Peyer's patch (tissue), 4 donors: ENCODE measurements around the gene SPHK2. TPM values are rescaled to one million over a fixed set of nuclear protein-coding genes. Genes with fewer than 3 reads are reported as not detected.

Experiments
- DNase-seq, 3 donors: peaks; one replicate each; pipeline ENCODE4 v3.0.0-alpha.2; 2017 to 2019
- H3K27ac ChIP-seq, 4 donors: fragments of 200-600 bp; sonication (generic); one replicate each; pipeline ENCODE4 v1.5.1; 2016 to 2019
- H3K27me3 ChIP-seq, 2 donors: fragments of 200-600 bp; sonication (generic); one replicate each; pipeline ENCODE4 v1.5.1; 2019
- H3K36me3 ChIP-seq, 3 donors: fragments of 200-600 bp; sonication (generic); one replicate each; pipeline ENCODE4 v1.5.1; 2016 to 2019
- H3K4me1 ChIP-seq, 4 donors: fragments of 200-600 bp; sonication (generic); one replicate each; pipeline ENCODE4 v1.5.1; 2016 to 2019
- H3K4me3 ChIP-seq, 4 donors: fragments of 200-600 bp; sonication (generic); 1 replicate in 3 of 4; 2 replicates in 1 of 4; pipeline ENCODE4 v1.5.1; 2016 to 2019; ENCODE audit warnings: mild to moderate bottlenecking in 1 of 4
- H3K9me3 ChIP-seq, 4 donors: fragments of 200-600 bp; sonication (generic); one replicate each; pipeline ENCODE4 v1.5.1; 2016 to 2019; ENCODE audit warnings: mild to moderate bottlenecking in 1 of 4
- POLR2A ChIP-seq, 2 donors: fragments of 450-650 bp; IDR thresholded peaks; one replicate each; pipeline ENCODE4 v1.5.1; 2017; ENCODE audit warnings: antibody characterized with exemption in 2 of 2, mild to moderate bottlenecking in 2 of 2, moderate library complexity in 2 of 2
- total RNA-seq, 4 donors: library from RNA; depleted of rRNA; stranded (reverse); fragments of >200 nt; gene quantifications; one replicate each; pipeline ENCODE4 v1.1.0, GENCODE V29; 2016
- TF ChIP-seq, protein P1 (sequence below), 6 experiments: fragments of 450-650 bp in 4 of 6; fragments of 200-600 bp in 2 of 6; sonication (generic) in 1 of 6; IDR thresholded peaks; one replicate each; pipeline ENCODE4 v1.5.1; 2017 to 2019; ENCODE audit warnings: antibody characterized with exemption in 6 of 6, mild to moderate bottlenecking in 3 of 6, moderate library complexity in 1 of 6

The SPHK2 gene
- total RNA-seq, 4 donors from 2014 or later = 34.7 to 121 (median 96.7) TPM

DNA sequence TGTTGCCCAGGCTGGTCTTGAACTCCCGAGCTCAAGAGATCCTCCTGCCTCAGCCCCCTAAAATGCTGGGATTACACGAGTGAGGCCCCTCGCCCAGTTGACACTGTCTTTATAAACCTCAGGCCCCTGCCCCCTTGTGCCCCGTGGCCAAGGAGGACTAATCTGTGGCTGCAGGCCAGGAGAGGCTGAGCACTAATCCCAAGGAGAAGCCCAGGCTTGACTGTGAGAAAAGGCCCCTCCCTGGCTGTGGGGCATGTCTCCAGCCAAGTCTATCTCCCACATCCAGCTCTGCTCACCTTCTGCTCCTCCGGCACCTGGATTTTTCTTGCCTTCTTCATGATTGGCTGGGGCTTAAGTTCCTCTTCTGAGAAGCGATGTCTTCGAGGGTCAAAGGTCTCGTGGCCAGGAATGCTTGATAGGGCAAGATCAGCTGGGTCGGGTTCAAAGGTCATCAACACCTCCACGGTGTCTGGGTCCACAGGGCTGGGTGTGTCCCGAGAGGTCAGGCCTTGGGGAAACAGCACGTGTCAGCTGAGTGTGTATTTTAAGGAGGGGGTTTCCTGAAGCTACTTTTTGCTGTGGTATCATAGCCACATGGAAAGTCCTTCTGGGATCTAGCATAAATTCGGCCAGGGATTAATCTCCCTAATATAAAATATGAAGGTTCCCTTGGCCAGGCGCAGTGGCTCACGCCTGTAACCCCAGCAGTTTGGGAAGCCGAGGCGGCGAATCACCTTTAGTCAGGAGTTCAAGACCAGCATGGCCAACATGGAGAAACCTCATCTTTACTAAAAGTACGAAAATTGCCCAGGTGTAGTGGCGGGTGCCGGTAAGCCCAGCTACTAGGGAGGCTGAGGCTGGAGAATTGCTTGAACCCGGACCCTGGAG lies 14.1 kb downstream of the SPHK2 start:
- peak overlapping the region in 2 of 4 donors; percentile 39 to 91 for H3K4me3 ChIP-seq
- H3K27me3 ChIP-seq = no peaks in the 10 kb centered on the region
- peaks cover 0 to 26% (median 0%) of the 10 kb centered on the region in 3 donors for H3K36me3 ChIP-seq
- H3K9me3 ChIP-seq = no peaks in the 10 kb centered on the region
- TF ChIP-seq, protein P1, sequence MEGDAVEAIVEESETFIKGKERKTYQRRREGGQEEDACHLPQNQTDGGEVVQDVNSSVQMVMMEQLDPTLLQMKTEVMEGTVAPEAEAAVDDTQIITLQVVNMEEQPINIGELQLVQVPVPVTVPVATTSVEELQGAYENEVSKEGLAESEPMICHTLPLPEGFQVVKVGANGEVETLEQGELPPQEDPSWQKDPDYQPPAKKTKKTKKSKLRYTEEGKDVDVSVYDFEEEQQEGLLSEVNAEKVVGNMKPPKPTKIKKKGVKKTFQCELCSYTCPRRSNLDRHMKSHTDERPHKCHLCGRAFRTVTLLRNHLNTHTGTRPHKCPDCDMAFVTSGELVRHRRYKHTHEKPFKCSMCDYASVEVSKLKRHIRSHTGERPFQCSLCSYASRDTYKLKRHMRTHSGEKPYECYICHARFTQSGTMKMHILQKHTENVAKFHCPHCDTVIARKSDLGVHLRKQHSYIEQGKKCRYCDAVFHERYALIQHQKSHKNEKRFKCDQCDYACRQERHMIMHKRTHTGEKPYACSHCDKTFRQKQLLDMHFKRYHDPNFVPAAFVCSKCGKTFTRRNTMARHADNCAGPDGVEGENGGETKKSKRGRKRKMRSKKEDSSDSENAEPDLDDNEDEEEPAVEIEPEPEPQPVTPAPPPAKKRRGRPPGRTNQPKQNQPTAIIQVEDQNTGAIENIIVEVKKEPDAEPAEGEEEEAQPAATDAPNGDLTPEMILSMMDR (IDR thresholded peaks at IDR 0.05) = no peak
- peak; percentile 38 to 86 for TF ChIP-seq POLR2A (IDR thresholded peaks at IDR 0.05)
- H3K27ac ChIP-seq = peak overlapping the region; percentile 96 to 98 (median 96)
- peak in 2 of 3 donors; percentile 88 to 91 for DNase-seq
- H3K4me1 ChIP-seq = peaks cover 6 to 66% (median 18%) of the 10 kb centered on the region in 4 donors

DNA sequence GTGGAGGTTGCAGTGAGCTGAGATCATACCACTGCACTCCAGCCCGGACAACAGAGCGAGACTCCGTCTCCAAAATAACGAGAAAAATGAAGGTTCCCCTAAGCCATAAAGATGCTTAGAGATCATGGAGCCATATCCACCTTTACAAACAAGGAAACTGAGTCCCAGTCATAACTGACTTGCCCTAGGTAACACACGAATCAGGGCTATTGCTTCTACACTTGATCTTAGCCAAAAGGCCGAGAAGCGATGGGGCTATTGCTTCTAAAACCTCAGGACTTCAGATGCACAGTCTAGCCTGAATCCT lies 14.7 kb downstream of the SPHK2 start:
- TF ChIP-seq POLR2A (IDR thresholded peaks at IDR 0.05) = no peak
- TF ChIP-seq, protein P1 (IDR thresholded peaks at IDR 0.05) = no peak
- H3K4me3 ChIP-seq = peak overlapping the region in 3 of 4 donors; percentile 26 to 91 (median 39)

DNA sequence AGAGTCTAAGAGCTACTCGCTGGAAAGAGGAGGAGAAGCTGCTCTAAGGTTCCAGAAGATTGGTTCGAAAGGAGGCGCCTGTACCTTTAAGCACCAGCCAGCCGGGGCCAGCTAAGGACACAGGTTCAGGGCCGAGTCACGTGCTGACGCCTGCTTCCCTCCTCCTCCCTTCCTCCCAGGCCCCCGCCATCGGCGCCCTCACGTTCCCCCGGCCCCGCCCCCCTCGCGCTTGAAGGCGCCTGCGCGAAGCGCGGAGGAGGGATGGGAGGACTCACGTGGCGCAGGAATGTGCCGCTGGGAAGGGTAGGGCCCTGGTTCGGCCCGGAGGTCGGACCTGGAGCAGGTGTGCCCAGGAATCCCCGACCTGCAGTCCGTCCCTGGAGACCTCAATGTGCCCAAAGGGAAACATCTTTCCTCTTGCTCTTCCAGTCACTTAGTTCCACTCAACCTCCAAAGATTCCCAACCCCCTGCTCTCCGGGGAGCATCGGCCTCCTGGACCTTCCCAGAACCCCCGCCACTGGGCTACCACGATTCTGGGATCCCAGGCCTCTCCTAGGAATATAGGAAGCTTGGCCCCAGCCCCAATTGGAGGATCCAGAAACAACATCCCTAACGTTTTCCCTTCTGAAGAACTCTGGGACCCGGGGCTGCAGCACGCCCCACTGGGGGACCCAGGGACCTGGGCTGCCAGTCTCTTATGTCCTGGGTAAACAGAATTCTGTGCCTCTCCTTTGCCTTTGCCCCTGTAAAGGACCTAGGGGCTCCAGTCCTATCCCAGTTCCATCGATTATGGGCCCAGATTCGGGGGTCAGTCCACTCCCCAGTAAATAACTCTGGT lies 15.3 kb downstream of the SPHK2 start:
- Histone ChIP-seq H3K27ac (peak overlapping the region; percentile 96 to 98 (median 96)), H3K27me3 (no peaks in the 10 kb centered on the region), H3K4me3 (peak overlapping the region; percentile 26 to 91 (median 78)), H3K4me1 (peaks cover 6 to 66% (median 19%) of the 10 kb centered on the region in 4 donors), H3K9me3 (no peaks in the 10 kb centered on the region), H3K36me3 (peaks cover 0 to 16% (median 0%) of the 10 kb centered on the region in 3 donors)
- peak; percentile 97 to 99 (median 98) for DNase-seq
- TF ChIP-seq POLR2A (IDR thresholded peaks at IDR 0.05) = peak; percentile 72 to 87
- TF ChIP-seq, protein P1 (IDR thresholded peaks at IDR 0.05) = no peak

More for the DNA sequence above, 14.7 kb downstream of the SPHK2 start:
- Histone ChIP-seq H3K27ac (peak overlapping the region; percentile 96 to 98 (median 96)), H3K4me1 (peaks cover 6 to 66% (median 19%) of the 10 kb centered on the region in 4 donors), H3K9me3 (no peaks in the 10 kb centered on the region), H3K27me3 (no peaks in the 10 kb centered on the region), H3K36me3 (peaks cover 0 to 23% (median 0%) of the 10 kb centered on the region in 3 donors)
- DNase-seq = no peak

DNA sequence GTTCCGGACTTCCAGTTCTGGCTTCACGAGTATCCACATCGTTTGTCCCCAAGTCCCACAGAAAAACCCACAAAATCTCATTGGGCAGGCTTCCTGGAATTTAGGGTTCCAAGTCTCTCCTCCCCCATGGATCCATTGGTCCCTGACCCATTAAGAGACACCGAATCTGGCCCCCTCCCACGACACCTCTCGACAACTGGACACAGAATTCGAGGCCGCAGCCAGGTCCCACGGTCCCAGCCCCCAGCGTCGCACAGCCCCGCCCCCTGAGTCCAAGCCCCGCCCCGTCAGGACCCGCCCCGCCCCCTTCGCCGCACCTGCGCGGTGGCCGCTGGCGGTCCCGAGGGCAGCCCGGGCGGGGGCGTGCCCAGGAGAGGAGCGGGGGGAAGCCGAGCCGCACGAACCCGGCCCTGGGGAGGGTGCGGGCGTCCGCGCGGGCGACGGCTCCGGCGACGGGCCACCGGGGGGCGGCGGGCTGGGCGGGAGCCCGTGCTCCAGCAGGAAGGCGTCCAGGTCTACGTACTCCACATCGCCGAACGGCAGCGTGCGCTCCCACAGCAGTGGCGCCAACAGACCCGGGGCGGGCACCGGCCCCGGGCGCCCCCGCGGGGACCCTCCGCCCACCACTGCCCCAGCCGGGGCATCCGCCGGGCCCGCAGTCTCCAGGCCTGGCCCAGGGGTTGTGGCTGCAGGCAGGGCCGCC lies 16.1 kb downstream of the SPHK2 start:
- no peaks in the 10 kb centered on the region for H3K9me3 ChIP-seq
- H3K27ac ChIP-seq = peak overlapping the region; percentile 96 to 98 (median 96)
- peaks cover 0 to 15% (median 0%) of the 10 kb centered on the region in 3 donors for H3K36me3 ChIP-seq
- peak overlapping the region; percentile 70 to 91 (median 78) for H3K4me3 ChIP-seq
- TF ChIP-seq, protein P1 (IDR thresholded peaks at IDR 0.05) = no peak
- peak in 1 of 2 donors; percentile 56 for TF ChIP-seq POLR2A (IDR thresholded peaks at IDR 0.05)
- DNase-seq = peak; percentile 73 to 90 (median 83)
- no peaks in the 10 kb centered on the region for H3K27me3 ChIP-seq
- H3K4me1 ChIP-seq = peaks cover 6 to 61% (median 19%) of the 10 kb centered on the region in 4 donors
